UCSD-AML1 (cell line): ENCODE results near the gene SLC9A1.

ENCODE experiments used
- DNase-seq: peaks from one replicate; lab custom pipeline; 2025; ENCODE audit not compliant: unreplicated experiment; lab: John Stamatoyannopoulos, UW

The SLC9A1 gene

DNA sequence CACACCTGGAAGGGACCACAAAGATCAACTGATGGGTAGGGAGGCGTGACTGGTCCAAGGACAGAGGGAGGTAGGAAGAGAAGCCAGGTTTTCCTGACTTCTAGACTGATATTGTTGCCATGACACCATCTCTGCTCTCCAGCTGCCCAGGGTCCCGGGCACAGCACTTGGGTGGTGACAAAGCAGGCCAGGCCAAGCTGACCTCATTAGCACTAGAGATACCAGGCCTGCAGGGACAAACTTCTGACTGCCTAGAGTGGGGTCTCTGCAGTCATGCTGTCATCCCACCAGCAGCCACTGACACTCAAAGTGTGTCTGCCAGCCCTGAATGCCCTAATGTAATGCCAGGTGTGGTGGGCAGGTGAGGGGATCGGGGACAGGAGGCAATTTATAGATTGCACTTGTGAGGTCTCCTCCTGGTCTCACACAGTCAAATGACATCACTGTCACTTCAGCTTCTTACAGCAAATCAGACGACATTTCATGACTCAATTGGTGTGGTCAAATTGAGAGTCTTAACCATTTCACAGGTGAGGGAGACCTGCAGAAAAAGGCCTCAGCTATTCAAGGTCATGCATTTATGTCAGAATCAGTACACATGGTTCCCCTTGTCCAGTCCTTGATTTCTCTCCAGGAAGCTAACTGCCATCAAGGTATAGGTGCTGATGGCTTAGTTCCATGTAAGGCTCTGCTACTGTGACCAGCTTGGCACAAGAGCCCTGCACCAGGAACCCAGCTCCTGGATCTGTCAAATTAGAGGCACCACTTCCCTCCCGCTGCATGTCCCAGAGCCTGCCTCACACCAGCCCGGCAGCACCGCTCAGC is 2.7 kb downstream of the SLC9A1 start:
- no peak for DNase-seq

- no peak for DNase-seq
Measured at GRCh38 chr1:27150641-27151040, 4.3 kb downstream of the SLC9A1 start.

- no peak for DNase-seq
Measured at GRCh38 chr1:27150183-27150582, 4.7 kb downstream of the SLC9A1 start.

- no peak for DNase-seq
Measured at GRCh38 chr1:27149762-27150113, 5.2 kb downstream of the SLC9A1 start.

DNA sequence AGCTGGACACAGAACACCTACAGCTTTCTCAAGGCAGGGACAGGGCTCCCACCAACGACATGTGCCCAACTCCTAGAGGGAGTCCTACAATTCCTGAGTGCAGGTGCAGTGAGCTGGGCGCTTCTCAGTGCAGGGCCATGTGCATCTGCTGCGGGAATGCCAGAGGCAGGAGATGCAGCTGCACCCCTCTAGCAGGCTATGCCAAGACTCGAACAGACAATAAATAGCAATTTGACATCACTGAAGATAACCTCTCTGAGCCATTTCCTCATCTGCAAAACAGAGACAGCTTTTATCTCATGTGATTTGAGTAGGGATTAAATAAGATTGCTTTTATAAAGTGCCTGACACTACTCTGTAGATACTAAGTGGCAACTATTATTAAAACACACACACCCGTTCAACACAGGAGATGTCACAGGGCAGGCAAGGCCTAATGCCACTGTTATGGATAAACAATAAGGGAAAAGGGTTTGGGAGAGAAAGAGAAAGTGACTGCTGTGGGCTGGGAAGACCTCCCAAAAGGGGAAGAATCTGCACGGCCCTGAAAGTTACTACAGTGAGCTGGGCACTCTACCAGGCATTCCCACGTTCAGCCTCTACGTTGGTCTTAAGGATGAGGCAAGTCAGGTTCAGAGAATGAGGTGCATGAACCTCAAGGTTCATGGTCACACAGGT is 5.7 kb downstream of the SLC9A1 start:
- DNase-seq = no peak

GRCh38 chr1:27148591-27148990 is 6.3 kb downstream of the SLC9A1 start:
- DNase-seq = no peak

DNA sequence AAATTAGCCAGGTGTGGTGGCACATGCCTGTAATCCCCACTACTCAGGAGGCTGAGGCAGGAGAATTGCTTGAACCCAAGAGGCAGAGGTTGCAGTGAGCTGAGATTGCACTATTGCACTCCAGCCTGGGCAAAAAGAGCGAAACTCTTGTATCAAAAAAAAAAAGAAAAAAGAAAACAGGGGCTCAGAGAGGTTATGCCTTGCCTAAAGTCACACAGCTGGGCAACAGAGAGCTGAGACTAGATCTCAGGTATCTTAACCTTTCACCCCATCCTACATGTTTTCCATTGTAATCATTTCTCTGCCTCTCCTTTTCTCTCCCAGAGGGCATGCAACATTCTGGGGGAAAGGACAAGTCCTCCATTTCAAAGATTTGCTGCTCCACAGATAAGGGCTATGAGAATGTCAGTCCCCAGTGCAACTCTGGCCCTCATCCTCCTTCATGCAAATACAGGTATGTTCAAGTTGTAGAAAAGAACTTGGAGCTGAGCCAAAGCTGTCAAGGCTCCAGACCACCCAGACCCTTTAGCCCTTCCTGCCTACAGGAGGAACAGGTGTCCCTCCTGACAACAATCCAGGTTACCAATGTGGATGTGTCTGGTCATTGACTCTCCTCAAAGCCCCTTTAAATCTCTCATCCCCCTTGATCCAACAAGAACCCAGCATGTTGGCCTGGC is 6.9 kb downstream of the SLC9A1 start:
- DNase-seq = no peak

GRCh38 chr1:27145934-27146354 is 9.0 kb downstream of the SLC9A1 start:
- no peak for DNase-seq

- DNase-seq = no peak
Measured at GRCh38 chr1:27144920-27145661, 9.8 kb downstream of the SLC9A1 start.

GRCh38 chr1:27144049-27144748 is 10.7 kb downstream of the SLC9A1 start:
- DNase-seq = no peak

DNA sequence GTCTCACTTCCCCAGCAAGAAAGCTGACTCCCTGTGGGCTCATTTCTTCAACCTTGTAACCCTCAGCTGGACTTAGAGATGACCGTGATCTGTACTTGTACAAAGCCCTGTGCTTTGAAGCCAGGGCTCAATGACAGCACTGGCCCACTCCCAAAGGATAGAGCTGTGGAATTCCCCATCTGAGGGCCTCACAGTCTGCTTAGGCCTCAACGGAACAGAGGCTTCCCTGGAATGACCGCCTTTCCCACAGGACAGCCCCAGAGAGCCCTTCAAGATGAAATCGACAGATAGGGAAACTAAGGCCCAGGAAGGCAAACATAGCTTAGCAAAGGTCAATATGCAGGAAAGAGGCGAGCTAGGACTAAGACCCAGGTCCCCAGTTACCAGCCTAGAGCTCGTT is 11.5 kb downstream of the SLC9A1 start:
- DNase-seq = no peak

- DNase-seq = no peak
Measured at GRCh38 chr1:27142464-27142863, 12.5 kb downstream of the SLC9A1 start.

DNA sequence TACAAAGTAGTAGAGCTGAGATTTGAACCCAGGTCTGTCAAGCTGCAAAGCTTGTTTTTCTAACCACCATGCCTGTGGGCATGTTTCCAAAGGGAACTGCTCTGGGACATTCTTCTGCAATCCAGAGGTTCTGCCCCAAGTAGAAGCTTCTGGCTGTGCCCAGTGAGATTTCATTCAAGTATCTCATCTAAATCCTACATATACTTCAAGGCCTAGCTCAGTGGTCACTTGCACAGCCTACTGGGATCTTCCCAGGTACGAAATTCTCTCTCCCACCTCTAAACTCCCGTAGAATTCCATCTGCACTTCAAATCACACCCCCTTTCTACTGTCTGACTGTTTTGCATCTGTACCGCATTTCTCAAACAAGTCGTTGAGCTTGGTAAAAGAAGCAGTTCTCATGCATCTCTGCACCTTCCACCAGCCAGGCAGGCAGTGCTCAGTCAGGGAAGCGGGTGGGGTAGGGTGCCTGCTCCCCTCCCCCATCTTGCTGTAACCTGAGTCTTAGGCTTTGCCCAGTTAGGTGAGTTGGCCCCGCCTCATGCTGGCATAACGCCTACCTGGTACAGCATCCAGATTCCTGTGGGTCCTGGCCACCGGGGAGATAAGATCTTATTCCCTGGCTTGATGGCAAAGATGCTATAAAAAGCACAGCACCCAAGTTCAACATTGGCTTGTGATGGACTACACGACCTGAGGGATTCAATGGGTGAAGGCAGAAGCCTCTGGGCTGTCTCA is 13.5 kb downstream of the SLC9A1 start:
- no peak for DNase-seq

DNA sequence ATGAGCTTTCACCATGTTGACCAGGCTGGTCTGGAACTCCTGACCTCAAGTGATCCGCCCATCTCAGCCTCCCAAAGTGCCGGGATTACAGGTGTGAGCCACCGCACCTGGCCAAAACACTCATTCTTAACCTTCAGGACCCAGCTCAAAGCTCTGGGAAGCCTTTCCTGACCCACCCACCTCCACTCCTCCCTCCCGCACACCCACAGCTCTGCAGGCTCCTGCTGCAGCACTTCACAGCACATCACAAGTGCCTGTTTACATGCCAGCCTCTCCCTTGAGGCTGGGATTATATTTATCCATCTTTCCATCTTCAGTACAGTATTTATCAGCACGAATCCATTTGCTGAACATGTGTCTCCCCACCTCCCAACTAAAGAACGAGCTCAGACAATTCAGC is 14.9 kb downstream of the SLC9A1 start:
- no peak for DNase-seq

GRCh38 chr1:27138927-27139326 is 16.0 kb downstream of the SLC9A1 start:
- DNase-seq = no peak

GRCh38 chr1:27138368-27138767 is 16.6 kb downstream of the SLC9A1 start:
- DNase-seq = no peak

DNA sequence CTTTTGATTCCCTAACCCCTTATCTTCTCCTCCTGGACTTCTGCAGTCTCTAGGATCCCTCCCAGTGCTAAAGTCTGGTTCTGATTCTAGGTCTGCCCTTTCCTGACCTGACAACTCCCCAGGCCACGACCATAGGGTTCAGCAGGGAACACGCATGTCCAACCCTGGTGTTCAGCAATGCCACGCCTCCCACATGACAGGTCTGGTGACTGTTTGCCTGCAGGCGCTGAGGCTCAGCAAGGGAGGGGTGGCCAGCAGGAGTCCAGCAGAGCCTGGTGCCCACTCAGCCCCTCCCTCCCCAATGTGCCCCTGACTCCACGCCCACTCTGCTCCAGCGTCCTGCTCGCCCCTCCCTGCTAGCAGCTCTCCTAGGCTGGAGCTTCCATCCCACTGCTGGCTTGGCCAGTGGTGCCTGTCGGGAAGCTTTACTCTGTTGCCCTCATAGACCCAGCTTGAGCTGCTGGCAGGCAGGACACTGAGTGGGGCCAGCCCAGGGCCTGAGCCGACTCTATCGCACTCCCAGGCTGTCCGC is 17.3 kb downstream of the SLC9A1 start:
- DNase-seq = peak; percentile 69

DNA sequence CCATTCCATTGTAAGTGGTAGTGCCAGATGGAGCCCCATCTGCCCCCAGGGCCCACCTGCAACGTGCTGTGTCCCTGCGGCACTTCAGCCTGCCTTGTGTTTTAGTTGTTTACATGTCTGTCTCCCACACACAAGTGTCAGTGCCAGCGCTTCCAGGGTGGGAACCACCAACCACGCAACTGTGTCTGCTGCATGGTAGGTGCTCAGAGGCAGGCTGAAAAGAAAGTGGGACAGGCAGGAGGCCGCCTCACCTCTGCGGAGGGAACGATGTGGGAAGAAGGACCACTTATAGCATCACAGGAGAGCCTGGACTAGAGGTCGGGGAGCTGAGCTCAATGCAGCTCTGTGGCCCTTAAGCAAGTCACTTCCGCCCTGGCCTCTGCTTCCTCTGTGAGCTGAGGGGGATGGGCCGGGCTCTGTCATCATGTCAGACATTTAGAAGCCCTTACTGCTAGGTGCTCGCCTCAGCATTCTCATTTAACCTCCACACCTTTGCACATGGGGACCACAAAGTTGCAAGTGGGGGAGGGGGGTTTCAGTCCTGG is 17.9 kb downstream of the SLC9A1 start:
- peak; percentile 81 for DNase-seq

- DNase-seq = no peak
Measured at GRCh38 chr1:27136236-27136551, 18.7 kb downstream of the SLC9A1 start.
